ENCODE measurements around the gene FBL.
A peak's percentile ranks its signal among the peaks of the same experiment; 100 is the strongest.
"Not testable (repeated sequence)": the region's sequence is repeated elsewhere in the genome, so short reads cannot be mapped to it uniquely, and the experiment has no call there.

Gene FBL

DNA sequence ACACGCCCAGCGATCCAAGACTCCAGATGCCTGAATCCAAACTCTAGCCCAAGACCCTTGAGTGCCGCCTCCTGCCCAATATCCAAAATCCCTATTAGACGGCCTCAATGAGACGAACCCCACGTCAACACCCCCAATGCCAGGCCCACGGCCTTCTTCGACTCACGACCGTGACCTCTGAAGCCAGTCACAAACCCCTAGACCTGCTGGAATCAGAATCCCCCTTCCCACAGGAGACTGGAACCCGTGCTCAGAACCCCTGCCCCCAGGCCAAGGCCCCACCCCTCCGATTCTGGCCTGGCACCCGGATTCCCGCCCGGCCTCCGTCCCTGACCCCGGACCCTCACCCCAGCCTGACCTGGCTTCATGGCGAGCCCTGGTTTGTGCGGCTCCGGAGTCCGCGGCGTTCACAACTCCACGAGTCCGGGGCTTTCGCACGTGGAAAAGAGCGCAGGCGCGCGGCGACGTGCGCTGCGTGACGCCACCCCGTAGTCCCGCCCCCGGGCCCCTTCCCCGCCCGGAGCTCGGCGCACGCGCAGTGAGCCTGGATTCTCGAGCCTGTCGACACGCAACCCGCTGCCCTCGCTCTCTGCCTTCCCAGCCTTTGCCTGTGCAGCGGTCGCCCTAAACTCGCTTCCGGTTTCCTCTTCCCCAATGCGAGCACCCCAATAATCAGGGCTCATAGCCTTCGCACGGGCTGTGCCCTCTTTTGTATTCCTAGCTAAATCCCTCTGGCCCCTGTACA, at the start of gene FBL:
Gene FBL, minus strand, starts transcription at position 447 of the 745 bp plus-strand sequence. Its CDS starts 79 bp downstream, at position 368.
- DNase-seq: peak; percentile 97

DNA sequence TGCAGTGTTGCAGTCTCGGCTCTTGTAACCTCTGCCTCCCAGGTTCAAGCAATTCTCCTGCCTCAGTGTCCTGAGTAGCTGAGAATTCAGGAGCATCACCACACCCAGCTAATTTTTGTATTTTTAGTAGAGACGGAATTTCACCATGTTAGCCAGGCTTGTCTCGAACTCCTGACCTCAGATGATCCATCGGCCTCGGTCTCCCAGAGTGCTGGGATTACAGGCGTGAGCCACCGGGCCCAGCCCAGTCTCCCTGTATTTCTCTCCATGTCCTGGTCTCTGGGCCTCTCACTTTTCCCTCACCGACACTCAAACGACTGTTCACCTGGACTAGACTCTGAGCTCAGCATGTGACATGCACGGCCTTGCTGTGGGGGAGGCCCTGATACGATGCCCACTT, 48.9 kb upstream of the FBL start:
- DNase-seq: not testable (repeated sequence)

DNA sequence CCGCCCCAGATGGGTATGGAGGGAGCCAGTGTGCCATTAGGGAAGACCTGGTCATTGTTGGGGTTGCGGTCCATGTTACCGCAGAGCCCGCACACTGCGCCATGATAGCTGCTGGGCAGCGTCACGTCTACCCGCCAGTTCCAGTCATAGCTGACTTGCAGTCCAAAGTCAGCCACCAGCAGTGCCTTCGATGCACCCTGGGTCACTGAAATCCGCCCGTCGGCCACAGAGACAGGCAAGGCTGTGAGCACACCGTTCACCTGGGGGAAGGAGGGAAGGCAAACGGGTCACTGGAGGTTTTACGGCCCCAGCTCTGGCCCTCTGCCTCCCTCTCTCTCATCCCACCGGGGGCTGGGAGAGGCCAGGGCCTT, 48.0 kb upstream of the FBL start:
- DNase-seq: not testable (repeated sequence)

DNA sequence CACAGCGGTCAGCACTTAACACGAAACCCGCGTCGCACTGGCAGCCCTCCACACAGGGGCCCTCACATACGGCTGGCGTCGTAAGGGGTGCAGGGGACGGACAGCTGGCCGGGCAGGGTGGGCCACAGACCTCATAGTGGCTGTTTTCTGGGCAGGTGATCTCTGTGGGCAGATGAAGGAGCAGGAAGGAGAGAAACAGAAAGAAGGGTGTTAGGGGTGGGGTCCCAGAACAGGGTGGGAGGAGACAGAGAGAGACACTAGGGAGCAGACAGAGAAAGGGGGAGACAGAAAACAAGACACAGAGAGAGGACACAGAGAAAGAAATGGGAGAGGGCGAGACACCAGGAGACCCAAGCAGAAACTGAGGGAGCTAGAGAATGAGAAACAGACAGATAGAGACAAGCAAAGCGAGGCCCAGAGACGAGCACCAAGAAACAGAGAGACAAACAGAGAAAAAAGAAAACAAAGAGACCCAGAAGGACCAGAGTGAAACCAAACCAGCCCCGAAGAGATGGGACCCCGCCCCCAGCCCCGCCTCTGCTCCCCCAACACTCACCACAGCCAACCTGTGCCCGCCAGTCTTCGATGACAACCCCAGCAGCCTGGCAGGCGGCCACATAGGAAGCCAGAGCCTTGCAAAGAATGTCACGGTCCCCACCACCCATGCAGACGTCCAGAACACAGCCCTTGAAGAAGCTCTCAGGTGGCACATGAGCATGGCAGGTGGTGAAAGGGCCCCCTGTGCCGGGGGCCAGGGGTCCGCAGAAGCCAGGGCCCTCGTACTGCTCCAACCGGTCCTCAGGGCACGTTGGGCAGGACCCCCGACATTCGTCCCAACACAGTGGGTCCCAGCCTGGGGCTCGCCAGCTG, 47.4 kb upstream of the FBL start:
- DNase-seq: peak; percentile 26

DNA sequence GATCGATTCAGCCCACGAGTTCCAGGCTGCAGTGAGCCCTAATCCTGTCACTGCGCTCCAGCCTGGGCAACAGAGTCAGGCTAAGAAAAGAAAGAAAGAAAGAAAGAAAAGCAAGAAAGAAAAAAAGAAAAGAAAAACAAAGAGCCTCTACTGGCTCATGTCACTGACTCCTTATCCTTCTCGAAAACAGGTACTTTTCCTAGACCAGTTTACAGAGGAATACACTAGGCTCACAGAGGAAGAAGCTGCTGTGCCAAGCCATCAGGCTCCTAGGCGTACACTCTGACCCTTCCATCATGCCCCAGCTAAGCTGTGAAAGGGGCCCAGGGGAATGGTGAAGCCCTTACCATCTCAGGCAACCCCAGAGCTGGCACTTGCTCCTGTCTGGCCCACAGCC, 46.3 kb upstream of the FBL start:
- not testable (repeated sequence) for DNase-seq

DNA sequence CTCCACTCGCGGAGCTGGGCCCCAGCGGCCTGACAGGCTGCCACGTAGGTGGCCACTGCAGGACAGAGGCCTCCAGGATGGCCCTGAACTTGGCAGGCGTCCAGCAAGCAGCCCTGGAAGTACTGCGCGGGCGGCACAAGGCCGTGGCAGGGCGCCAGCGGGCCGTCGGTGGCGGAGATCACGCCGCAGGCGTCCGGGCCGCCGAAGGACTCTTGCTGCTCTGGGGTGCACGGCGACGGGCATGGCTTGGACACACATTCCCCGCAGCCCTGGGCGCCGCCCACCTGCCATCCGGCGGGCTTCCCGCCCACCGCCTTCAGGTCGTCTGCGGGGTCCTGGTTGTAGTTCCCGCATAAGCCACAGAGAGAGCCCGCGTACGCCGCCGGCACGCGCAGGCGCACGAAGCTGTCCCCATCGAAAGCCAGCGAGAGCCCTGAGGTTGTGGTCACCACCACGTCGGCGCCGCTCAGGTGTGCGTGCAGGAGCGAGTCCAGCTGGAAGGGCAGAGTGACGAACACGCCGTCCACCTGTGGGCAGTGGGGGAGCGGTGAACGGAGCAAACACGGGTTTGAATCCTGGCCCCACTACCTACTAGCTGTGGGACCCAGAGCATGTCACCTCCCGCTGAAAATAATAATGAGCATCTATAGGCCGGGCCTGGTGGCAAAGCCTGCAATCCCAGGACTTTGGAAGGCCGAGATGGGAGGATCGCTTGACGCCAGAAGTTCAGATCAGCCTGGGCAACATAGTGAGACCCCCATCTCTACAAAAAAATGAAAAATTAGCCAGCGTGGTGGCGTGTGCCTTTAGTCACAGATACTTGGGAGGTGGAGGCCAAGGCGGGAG, 45.7 kb upstream of the FBL start:
- peak; percentile 10 for DNase-seq

DNA sequence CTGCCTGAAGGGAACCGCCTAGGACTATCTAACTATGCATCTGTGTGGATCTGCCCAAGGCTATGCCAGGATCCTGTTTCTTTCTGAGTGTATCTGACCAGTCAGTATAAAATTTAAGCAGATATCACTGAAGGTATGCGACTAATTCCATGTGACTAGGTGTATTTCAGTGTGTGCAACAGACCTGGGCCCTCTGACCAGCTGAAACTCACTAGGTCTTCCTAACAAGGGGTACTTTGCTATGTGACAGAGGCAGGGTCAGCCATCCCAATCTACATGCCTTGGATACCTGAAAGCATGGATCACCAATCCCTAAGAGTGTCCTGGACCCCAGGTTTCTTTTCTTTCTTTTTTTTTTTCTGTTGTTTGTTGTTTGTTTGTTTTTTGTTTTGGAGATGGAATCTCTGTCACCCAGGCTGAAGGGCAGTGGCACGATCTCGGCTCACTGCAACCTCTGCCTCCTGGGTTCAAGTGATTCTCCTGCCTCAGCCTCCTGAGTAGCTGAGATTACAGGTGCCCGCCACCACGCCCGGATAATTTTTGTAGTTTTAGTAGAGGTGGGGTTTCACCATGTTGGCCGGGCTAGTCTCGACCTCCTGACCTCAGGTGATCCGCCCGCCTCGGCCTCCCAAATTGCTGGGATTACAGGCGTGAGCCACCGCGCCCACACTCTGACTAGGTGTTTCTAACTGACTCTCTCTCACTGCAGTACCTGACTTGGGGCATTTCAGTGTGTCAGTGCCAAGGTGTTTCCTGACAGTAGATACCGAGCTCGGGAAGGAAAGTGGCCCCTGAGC, 44.8 kb upstream of the FBL start:
- DNase-seq: no peak

DNA sequence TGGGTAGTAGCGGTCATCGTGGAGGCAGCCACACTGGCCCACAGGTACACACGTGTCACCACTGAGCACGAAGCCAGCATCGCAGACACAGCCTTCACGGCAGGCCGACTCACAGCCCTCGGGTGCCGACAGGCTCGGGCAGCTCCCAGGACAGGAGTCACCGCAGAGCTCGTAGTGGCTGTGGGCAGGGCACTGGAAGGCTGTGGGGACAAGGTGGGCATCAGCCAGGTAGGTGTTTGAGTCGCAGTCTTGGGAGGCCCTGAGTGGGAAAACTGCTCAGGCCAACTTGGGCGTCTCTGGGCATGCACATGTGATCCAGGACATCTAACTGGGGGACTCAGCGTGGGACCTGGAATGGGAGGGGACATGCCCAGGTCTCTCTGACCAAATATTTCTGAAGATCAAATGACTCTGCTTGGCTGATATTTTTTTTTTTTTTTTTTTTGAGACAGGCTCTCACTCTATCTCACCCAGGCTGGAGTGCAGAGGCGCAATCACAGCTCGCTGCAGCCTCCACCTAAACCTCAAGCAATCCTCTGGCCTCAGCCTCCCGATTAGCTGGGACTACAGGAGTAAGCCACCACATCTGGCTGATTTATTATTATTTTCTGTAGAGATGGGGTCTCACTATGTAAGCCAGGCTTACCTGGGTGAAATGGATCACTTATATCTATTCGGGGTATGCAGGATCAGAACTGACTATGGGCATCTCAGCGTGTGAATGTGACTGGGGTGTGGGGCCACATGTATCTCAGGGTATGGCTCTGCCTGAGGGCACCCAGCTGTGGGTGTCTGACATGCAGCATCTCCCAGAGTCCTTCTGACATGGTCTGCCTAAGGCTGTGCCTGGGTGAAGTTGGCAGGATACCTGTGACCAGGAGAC, 43.9 kb upstream of the FBL start:
- not testable (repeated sequence) for DNase-seq

DNA sequence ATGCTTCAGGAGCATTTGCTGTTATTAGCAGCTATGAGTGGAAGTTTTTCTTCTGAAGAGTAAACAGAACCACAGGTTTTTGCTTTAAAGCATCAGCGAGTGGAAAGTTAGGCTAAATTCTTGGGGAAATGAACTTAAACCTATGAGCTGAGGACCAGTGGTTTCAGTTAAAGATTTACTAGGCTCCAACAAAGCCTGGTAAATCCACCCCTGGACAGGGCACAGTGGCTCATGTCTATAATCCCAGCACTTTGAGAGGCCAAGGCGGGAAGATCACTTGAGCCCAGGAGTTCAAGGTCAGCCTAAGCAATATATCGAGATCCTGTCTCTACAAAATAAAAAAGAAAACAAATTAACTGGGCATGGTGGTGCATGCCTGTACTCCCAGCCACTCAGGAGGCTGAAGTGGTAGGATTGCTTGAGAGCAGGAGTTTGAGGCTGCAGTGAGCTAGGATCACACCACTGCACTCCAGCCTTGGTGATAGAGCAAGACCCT, 41.3 kb upstream of the FBL start:
- DNase-seq: not testable (repeated sequence)

DNA sequence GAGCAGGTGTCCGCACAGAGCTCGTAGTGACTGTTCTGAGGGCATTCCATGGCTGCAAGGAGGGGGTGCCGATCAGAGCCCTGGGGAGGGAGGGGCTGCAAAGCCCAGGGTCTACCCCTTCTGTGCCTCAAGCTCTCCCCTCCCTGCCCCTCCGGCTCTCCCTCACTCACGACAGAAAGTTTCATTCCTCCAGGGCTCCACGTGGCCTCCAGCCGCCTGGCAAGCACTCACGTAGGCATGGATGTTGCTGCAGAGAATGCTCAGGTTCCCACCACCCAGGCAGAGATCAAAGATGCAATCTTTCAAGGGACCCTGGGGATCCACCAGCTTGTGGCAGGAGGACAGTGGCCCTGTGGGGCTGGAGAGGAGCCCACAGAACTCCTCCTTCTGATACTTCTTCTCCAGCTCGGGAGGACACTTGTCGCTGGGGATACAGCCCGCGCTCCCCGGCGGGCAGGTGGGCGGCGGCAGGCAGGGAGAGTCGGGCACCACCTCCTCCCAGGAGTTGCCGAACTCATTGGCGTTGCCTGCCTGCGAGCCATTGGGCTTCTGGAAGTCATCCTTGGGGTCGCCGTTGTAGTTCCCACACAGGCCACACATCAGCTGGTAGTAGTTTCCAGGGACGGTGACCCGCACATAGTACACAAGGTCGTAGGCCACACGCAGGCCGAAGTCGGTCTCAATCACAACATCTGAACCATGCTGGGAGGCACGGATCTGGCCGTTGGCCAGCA, 39.8 kb upstream of the FBL start:
- DNase-seq: not testable (repeated sequence)

DNA sequence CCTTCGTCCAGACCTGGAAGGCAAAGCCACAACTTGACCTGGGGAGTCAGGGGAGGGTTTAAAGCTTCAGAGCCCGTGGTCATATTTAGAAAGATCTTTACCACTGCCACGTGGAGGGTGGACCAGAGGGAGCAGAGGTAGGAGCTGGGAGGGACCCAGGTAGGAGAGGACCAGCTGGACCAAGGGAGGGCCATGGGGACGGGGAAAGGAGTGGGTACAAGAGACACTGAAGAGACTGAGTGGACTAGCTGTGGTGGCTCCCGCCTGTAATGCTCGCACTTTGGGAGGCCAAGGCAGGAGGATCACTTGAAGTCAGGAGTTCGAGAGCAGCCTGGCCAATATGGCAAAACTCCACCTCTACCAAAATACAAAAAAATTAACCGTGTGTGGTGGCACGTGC, 38.5 kb upstream of the FBL start:
- not testable (repeated sequence) for DNase-seq

DNA sequence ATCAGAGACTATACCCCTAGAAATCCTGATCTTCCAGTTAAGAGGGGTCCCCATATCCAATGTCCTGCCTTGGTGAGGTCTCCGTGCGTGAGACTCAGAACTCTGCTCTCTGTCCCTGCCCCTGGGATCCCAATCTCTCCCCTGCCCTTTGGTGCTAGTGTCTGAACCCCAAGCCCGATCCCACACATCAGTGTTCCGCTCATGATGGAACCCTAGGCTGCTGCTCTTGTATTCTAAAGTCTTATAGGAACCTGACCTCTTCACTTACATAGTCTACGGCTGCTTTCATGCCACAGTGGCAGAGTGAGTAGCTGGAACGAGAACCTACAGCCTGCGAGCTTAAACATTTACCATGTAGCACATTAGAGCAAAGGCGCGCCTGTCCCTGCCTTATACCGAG, 36.5 kb upstream of the FBL start:
- not testable (repeated sequence) for DNase-seq

DNA sequence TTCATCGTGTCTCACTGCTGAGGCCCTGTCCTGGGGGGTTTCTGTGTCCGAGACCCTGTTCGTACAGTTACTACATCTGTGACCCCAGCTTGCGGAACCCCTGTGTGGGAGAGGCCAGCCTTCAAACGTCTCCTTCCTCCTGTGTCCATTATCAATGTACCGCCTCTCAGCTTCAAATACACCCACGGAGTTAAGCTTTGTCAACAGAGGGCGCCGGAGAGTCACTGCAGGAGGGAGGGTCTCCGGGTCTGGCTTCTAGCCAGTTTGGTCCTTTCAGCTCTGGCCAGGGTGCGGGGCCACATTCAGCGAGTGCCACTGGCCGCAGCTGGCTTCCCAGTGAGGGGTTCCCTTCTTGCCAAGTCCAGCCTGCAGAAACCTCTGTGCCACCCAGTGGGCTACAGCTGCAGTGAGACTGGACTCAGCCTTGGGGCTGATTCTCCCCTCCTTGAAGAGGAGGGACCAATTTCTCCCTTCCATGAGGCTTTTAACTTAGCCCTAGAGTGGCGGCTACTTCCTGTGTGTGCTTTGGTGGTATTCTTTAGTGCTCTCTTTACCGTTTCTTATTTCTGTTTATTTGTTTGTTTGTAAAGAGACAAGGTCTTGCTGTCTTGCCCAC, 35.4 kb upstream of the FBL start:
- DNase-seq: peak; percentile 61

DNA sequence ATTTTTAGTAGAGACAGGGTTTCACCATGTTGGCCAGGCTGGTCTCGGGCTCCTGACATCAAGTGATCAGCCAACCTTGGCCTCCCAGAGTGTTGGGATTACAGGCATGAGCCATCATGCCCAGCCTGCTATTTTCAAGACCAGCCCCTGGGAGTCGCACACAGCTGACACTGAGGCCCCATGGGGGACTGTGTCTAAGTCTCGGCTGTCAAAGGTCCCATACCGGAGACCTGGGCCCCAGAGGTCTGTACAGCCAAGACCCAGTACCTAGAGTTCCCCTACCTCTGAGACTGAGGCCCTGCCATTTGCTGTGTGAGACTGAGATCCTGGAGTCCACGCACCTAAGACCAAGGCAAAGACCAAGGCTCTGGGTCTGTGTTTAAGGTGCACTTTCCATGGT, 34.1 kb upstream of the FBL start:
- DNase-seq: not testable (repeated sequence)

DNA sequence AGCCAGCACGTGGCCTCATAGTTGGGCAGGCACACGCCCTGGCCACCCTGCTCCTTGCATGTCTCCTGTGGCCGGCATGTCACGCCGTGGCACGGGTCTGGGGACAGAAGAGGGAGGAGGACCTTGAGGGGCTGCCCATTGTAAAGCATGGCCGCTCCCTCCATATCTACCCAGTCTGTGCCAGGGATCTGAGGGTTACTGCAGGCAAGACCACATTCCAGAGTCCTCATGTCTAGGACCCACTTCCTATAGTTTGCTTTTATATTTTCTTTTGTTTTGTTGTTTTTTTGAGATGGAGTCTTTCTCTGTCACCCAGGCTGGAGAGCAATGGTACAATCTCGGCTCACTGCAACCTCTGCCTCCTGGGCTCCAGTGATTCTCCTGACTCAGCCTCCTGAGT, 33.6 kb upstream of the FBL start:
- not testable (repeated sequence) for DNase-seq

DNA sequence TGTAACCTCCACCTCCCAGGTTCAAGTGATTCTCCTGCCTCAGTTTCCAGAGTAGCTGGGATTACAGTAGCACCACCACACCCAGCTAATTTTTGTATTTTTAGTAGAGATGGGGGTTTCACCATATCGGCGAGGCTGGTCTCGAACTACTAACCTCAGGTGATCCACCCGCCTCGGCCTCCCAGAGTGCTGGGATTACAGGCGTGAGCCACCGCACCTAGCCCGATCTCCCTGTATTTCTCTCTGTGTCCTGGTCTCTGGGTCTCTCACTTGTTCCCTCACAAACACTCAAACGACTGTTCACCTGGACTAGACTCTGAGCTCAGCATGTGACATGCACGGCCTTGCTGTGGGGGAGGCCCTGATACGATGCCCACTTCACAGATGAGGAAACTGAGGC, 32.7 kb upstream of the FBL start:
- not testable (repeated sequence) for DNase-seq

DNA sequence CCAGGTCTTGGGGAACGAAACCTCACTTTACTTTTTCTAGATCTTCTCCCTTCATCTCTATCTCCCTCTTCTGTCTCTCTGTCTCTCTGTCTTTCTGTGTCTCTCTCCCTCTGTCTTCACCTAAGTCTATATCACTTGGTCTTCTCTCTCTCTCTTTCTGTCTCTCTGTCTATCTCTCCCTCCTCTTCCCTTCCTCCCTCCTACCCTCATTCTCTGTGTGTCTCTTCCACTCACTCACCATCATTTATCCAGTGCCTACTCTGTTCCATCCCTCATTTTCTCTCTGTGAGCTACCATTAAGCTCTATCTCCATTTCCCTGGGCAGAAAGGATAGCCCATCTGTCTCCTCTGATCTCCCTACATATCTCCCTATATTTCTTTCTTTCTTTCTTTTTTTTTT, 32.2 kb upstream of the FBL start:
- DNase-seq: no peak

DNA sequence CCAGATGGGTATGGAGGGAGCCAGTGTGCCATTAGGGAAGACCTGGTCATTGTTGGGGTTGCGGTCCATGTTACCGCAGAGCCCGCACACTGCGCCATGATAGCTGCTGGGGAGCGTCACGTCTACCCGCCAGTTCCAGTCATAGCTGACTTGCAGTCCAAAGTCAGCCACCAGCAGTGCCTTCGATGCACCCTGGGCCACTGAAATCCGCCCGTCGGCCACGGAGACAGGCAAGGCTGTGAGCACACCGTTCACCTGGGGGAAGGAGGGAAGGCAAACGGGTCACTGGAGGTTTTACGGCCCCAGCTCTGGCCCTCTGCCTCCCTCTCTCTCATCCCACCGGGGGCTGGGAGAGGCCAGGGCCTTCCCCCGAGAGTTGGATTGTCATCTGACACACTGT, 31.8 kb upstream of the FBL start:
- not testable (repeated sequence) for DNase-seq

DNA sequence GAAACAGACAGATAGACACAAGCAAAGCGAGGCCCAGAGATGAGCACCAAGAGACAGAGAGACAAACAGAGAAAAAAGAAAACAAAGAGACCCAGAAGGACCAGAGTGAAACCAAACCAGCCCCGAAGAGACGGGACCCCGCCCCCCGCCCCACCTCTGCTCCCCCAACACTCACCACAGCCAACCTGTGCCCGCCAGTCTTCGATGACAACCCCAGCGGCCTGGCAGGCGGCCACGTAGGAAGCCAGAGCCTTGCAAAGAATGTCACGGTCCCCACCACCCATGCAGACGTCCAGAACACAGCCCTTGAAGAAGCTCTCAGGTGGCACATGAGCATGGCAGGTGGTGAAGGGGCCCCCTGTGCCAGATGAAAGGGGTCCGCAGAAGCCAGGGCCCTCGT, 31.3 kb upstream of the FBL start:
- DNase-seq: not testable (repeated sequence)

DNA sequence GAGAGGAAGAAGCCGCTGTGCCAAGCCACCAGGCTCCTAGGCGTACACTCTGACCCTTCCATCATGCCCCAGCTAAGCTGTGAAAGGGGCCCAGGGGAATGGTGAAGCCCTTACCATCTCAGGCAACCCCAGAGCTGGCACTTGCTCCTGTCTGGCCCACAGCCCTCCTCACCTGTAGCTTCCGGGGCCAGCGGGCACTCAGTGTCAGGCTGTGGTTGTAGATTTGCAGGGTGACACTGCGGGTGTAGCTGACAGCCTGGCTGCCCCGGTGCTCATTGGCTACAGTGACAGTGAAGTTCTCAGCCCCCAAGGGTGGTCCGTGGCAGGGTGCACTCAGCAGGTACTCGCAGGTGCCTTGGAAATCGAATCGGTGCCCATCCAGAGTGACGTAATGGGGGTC, 30.3 kb upstream of the FBL start:
- not testable (repeated sequence) for DNase-seq
